PFSK-1 (cell line): Measurements from ENCODE around the gene BAZ2B.

ENCODE experiments used
- FOXP2 ChIP-seq: optimal IDR thresholded peaks from 2 replicates; pipeline ENCODE3; 2011; ENCODE audit warnings: borderline replicate concordance, control low read depth, inconsistent platforms; ENCODE audit not compliant: insufficient read depth; ENCODE audit errors: extremely low read length, extremely low read depth
- POLR2AphosphoS5 ChIP-seq: IDR thresholded peaks from 2 replicates; pipeline ENCODE4 v1.6.1; 2012; ENCODE audit warnings: low read depth, mild to moderate bottlenecking, control low read depth, low read length, moderate library complexity
- REST ChIP-seq, 2 experiments: IDR thresholded peaks; 2 replicates each; pipeline versions ENCODE4 v1.6.1 to v1.8.0; 2011 to 2012; ENCODE audit warnings: low read depth in 2 of 2, low read length in 2 of 2, control low read depth in 1 of 2, inconsistent platforms in 1 of 2, mild to moderate bottlenecking in 1 of 2, moderate library complexity in 1 of 2; ENCODE audit not compliant: insufficient read depth in 1 of 2
- SIN3A ChIP-seq: IDR thresholded peaks from 2 replicates; pipeline ENCODE4 v1.6.1; 2012; ENCODE audit warnings: mild to moderate bottlenecking, low read length, moderate library complexity, borderline replicate concordance; ENCODE audit not compliant: insufficient read depth
- TAF1 ChIP-seq: IDR thresholded peaks from 2 replicates; pipeline ENCODE4 v1.6.1; 2012; ENCODE audit warnings: low read length, control low read depth, borderline replicate concordance; ENCODE audit not compliant: insufficient read depth

Gene BAZ2B

GRCh38 chr2:159444754-159445153 lies 171.6 kb downstream of the BAZ2B start:
- TF ChIP-seq POLR2AphosphoS5 (no peak), TAF1 (no peak), REST (IDR thresholded peaks at IDR 0.05; ENCODE audit: insufficient read depth in 1 of 2, low read depth in 2 of 2, low read length in 2 of 2) (no peak), FOXP2 (no peak), SIN3A (no peak)

GRCh38 chr2:159442159-159442852 lies 174.0 kb downstream of the BAZ2B start:
- TF ChIP-seq POLR2AphosphoS5 (no peak), SIN3A (no peak), FOXP2 (no peak), TAF1 (no peak), REST (IDR thresholded peaks at IDR 0.05; ENCODE audit: insufficient read depth in 1 of 2, low read depth in 2 of 2, low read length in 2 of 2) (no peak)

GRCh38 chr2:159441182-159441581 lies 175.2 kb downstream of the BAZ2B start:
- TF ChIP-seq POLR2AphosphoS5 (no peak), FOXP2 (no peak)

- TF ChIP-seq REST (IDR thresholded peaks at IDR 0.05; ENCODE audit: insufficient read depth in 1 of 2, low read depth in 2 of 2, low read length in 2 of 2) = no peak
- TF ChIP-seq FOXP2 = no peak
- no peak for TF ChIP-seq TAF1
- TF ChIP-seq SIN3A = no peak
- no peak for TF ChIP-seq POLR2AphosphoS5
These were observed 176.9 kb downstream of the BAZ2B start for GRCh38 chr2:159439421-159439820.

- TF ChIP-seq FOXP2 (no peak), SIN3A (no peak), REST (IDR thresholded peaks at IDR 0.05; ENCODE audit: insufficient read depth in 1 of 2, low read depth in 2 of 2, low read length in 2 of 2) (no peak), POLR2AphosphoS5 (no peak), TAF1 (no peak)
These were observed 177.5 kb downstream of the BAZ2B start for GRCh38 chr2:159438720-159439353.
